Nephron (organoid): ENCODE measurements around the gene SGPP2.
A peak's percentile ranks its signal among the peaks of the same experiment; 100 is the strongest.
"Not testable (repeated sequence)": the region's sequence is repeated elsewhere in the genome, so short reads cannot be mapped to it uniquely, and the experiment has no call there.

ENCODE experiments used
- H3K27ac Mint-ChIP-seq, 3 experiments: 2 replicates each; pipeline ENCODE4 v1.8.0; 2020; ENCODE audit warnings: mixed read lengths in 3 of 3, mild to moderate bottlenecking in 2 of 3, moderate library complexity in 1 of 3
- H3K27me3 Mint-ChIP-seq: 2 replicates; pipeline ENCODE4 v1.8.0; 2021; ENCODE audit warnings: low read depth, mild to moderate bottlenecking, moderate library complexity, mixed read lengths
- H3K36me3 Mint-ChIP-seq: 2 replicates; pipeline ENCODE4 v1.8.0; 2020; ENCODE audit warnings: low read depth, mixed read lengths
- H3K4me1 Mint-ChIP-seq: 2 replicates; pipeline ENCODE4 v1.8.0; 2020; ENCODE audit warnings: mixed read lengths
- H3K4me3 Mint-ChIP-seq, 3 experiments: 2 replicates each; pipeline ENCODE4 v1.8.0; 2020; ENCODE audit warnings: mild to moderate bottlenecking in 3 of 3, mixed read lengths in 3 of 3, moderate library complexity in 2 of 3
- H3K9me3 Mint-ChIP-seq: 2 replicates; pipeline ENCODE4 v1.8.0; 2020; ENCODE audit warnings: mixed read lengths
- CTCF ChIP-seq, 3 experiments: fragments of 200-600 bp; sonication (generic); IDR thresholded peaks; one replicate each; pipeline ENCODE4 v1.5.0; 2021; ENCODE audit warnings: antibody characterized with exemption in 3 of 3; ENCODE audit not compliant: unreplicated experiment in 3 of 3

SGPP2 gene

DNA sequence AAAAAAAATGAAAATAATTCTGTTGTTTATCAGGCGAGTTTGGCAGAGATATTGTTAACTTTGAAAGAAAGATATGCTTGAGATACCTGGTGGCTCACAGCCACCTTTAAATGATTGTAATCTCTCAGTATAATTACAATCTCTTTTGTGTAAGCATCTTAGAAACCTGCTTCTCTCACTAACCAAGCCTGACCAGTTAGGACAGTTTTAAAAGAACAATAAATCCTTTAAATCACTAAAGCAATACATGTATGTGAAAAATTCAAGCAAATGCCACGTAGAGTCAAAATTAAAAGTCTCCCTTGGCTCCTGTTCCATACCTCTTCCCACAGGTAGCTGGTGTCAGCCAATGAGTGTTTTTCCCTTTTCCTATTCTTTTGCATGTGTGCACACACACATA lies 15.7 kb upstream of the SGPP2 start:
- Mint-ChIP-seq H3K4me3 (no peak overlapping the region), H3K27me3 (peaks cover 4% of the 10 kb centered on the region), H3K36me3 (no peaks in the 10 kb centered on the region), H3K9me3 (peaks cover 10% of the 10 kb centered on the region), H3K4me1 (peaks cover 7% of the 10 kb centered on the region), H3K27ac (no peak overlapping the region)
- no peak for TF ChIP-seq CTCF (IDR thresholded peaks at IDR 0.05; ENCODE audit: unreplicated experiment in 3 of 3)

DNA sequence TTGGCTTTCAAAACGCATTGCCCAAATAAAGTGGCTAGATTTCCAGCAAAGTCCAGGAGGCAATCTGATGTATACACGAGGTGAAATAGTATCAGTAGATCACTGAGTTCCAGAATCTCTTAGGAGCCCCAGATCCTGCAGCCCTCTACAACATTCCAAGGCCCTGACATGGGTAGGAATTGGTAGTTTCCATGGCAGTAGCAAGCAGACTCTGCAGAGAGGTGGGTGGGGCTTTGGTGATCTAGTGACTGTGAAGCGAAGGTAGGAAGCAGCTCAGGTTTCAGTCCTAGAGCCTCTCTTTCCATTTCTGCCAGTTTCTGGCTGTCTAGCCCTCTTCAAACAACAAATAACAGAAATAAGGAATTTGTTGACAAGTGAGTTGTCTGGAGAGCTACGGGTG lies 13.8 kb upstream of the SGPP2 start:
- Mint-ChIP-seq H3K27ac (peak overlapping the region in 1 of 3 experiments; percentile 40), H3K4me1 (no peaks in the 10 kb centered on the region), H3K4me3 (no peak overlapping the region), H3K27me3 (no peaks in the 10 kb centered on the region), H3K36me3 (no peaks in the 10 kb centered on the region), H3K9me3 (peaks cover 15% of the 10 kb centered on the region)
- no peak for TF ChIP-seq CTCF (IDR thresholded peaks at IDR 0.05; ENCODE audit: unreplicated experiment in 3 of 3)

DNA sequence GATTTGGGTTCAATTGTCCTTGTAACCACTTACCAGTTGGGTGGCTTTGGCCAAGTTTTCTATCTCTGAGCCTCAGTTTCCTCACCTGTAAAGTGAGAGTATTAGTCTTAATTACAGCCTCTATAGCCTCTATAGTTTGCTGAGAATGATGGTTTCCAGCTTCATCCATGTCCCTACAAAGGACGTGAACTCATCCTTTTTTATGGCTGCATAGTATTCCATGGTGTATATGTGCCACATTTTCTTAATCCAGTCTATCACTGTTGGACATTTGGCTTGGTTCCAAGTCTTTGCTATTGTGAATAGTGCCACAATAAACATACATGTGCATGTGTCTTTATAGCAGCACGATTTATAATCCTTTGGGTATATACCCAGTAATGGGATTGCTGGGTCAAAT lies 12.0 kb upstream of the SGPP2 start:
- H3K4me1 Mint-ChIP-seq, H3K27me3 Mint-ChIP-seq, H3K4me3 Mint-ChIP-seq, H3K27ac Mint-ChIP-seq, H3K36me3 Mint-ChIP-seq: not testable (repeated sequence)
- H3K9me3 Mint-ChIP-seq = peaks cover 25% of the 10 kb centered on the region

DNA sequence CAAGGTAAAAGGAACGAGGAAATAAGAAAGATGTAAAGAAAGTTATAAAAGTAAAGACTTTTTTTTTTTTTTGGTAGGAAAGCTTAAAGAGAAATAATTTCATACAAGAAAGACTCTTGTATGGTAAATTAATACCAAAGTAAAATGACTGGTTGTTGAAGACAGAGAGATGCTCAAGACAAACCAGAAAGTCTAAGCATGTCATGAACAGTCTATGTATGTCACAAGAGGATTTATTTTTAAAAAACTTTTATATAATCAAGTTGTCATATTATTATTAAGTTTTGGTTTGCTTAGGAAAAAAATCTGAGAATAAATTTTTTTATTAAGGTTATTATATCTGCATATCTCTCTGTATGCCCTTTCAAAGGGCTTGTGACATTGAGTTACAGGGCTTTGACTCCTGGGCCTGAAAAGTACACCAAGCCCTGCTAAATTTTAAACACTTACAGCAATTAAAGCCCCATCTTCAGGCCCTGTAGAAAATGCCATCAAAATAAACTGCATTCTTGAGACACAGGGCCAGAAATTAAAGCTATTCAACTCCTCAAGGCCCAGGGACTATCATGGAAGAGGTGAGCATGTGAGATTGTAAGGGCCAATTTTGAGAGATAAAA lies 10.9 kb upstream of the SGPP2 start:
- Mint-ChIP-seq H3K4me3 (no peak overlapping the region), H3K27me3 (no peaks in the 10 kb centered on the region), H3K4me1 (no peaks in the 10 kb centered on the region), H3K9me3 (peaks cover 25% of the 10 kb centered on the region), H3K36me3 (no peaks in the 10 kb centered on the region), H3K27ac (no peak overlapping the region)
- TF ChIP-seq CTCF (IDR thresholded peaks at IDR 0.05; ENCODE audit: unreplicated experiment in 3 of 3) = no peak

- Mint-ChIP-seq H3K4me1 (peaks cover 13% of the 10 kb centered on the region), H3K27ac (no peak overlapping the region), H3K4me3 (no peak overlapping the region), H3K9me3 (peaks cover 16% of the 10 kb centered on the region), H3K36me3 (no peaks in the 10 kb centered on the region), H3K27me3 (peaks cover 36% of the 10 kb centered on the region)
- no peak for TF ChIP-seq CTCF (IDR thresholded peaks at IDR 0.05; ENCODE audit: unreplicated experiment in 3 of 3)
Observed at GRCh38 chr2:222418739-222419138, 5.6 kb upstream of the SGPP2 start.

DNA sequence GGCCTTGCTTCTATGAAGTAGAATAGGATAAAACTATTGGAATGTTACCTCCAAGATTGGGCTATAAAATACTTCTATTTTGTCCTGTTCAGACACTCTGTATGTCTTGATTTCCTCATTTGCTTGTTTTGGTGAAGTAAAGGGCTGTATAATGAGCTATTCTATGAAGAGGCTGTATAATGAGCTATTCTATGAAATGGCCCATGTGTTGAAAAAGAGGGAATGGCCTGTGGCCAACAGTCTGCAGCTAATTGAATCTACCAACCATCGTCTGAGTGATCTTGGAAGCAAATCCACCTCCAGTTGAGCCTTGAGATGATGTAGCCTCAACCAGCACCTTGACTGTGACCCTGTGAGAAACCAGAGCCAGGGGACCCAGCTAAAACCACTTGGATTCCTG lies 3.8 kb upstream of the SGPP2 start:
- Mint-ChIP-seq H3K36me3 (no peaks in the 10 kb centered on the region), H3K4me3 (no peak overlapping the region), H3K27ac (no peak overlapping the region), H3K4me1 (peaks cover 21% of the 10 kb centered on the region), H3K27me3 (peaks cover 50% of the 10 kb centered on the region), H3K9me3 (peaks cover 10% of the 10 kb centered on the region)
- TF ChIP-seq CTCF (IDR thresholded peaks at IDR 0.05; ENCODE audit: unreplicated experiment in 3 of 3) = no peak
